Brain microvascular endothelial cell (primary cell): Measurements from ENCODE around the gene DLG2.

Experiments
- DNase-seq: peaks from one replicate; pipeline ENCODE4 v3.0.0-alpha.2; 2020
- H3K27ac ChIP-seq: fragments of 250-450 bp; sonication (Bioruptor Pico); 2 replicates; pipeline ENCODE4 v1.5.1; 2020; ENCODE audit warnings: mild to moderate bottlenecking, moderate library complexity
- H3K27me3 ChIP-seq: fragments of 250-450 bp; sonication (Bioruptor Pico); replicated peaks from 2 replicates; pipeline ENCODE4 v1.5.1; 2020; ENCODE audit warnings: mild to moderate bottlenecking
- H3K36me3 ChIP-seq: fragments of 250-450 bp; sonication (Bioruptor Pico); replicated peaks from 2 replicates; pipeline ENCODE4 v1.5.1; 2020; ENCODE audit warnings: mild to moderate bottlenecking
- H3K4me3 ChIP-seq: 2 replicates; pipeline ENCODE4 v1.5.1; 2011; ENCODE audit warnings: low read depth, mild to moderate bottlenecking, control low read depth, low read length, moderate library complexity
- in situ Hi-C: cut with HindIII; loops from 2 replicates; pipeline ENCODE4 v1.10.0; 2017; ENCODE audit warnings: low sequenced_read_pairs, low pct_ligation_motif_present
- TF ChIP-seq, protein P1 (sequence below): IDR thresholded peaks from 2 replicates; pipeline ENCODE4 v1.5.1; 2011; ENCODE audit warnings: low read depth, mild to moderate bottlenecking, moderate library complexity, low read length, control low read depth, inconsistent platforms; ENCODE audit errors: missing control alignments

The DLG2 gene

DNA sequence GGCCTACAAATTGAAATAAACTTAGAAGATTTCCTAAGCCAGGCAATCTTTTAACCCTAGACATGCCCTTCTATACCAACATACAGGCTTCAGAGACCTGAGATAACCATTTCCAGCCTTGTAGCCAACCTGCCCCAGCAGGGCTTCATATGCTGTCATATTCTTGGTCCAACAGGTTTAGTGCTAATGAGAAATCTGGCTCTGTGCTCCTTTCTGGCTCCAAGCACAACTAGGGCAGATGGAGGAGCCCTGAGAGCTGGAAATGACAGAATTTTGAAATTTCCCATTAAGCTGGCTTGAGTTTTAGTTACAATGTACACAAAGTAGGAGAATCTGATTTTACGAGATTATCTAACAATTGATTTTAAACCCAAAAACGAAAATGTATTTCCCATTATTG is 2018.0 kb downstream of the DLG2 start:
- H3K27ac ChIP-seq = no peak overlapping the region
- H3K4me3 ChIP-seq = no peak overlapping the region
- no peaks in the 10 kb centered on the region for H3K36me3 ChIP-seq
- TF ChIP-seq, protein P1, sequence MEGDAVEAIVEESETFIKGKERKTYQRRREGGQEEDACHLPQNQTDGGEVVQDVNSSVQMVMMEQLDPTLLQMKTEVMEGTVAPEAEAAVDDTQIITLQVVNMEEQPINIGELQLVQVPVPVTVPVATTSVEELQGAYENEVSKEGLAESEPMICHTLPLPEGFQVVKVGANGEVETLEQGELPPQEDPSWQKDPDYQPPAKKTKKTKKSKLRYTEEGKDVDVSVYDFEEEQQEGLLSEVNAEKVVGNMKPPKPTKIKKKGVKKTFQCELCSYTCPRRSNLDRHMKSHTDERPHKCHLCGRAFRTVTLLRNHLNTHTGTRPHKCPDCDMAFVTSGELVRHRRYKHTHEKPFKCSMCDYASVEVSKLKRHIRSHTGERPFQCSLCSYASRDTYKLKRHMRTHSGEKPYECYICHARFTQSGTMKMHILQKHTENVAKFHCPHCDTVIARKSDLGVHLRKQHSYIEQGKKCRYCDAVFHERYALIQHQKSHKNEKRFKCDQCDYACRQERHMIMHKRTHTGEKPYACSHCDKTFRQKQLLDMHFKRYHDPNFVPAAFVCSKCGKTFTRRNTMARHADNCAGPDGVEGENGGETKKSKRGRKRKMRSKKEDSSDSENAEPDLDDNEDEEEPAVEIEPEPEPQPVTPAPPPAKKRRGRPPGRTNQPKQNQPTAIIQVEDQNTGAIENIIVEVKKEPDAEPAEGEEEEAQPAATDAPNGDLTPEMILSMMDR = no peak
- DNase-seq = no peak
- no peaks in the 10 kb centered on the region for H3K27me3 ChIP-seq
- in situ Hi-C loops = no loop called here

DNA sequence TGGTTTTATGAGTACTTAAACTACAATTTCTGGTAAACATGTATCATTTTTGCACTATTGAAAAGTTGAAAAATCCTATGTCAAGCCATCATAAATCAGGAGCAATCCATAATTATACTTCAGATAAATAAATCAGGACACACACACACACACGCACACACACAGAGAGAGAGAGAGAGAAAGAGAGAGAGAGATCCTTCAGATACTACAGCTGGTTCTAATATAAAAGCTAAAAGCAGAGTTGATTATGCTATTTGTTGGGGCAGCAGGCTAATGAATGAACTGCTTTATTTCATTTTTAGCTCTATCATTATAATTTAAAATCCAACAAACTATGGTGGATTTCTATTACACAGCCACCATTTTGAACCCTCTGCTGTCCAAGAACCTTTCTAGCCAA is 2018.6 kb downstream of the DLG2 start:
- no peak for DNase-seq
- TF ChIP-seq, protein P1 = no peak
- in situ Hi-C loops = no loop called here
- Histone ChIP-seq H3K27me3 (no peaks in the 10 kb centered on the region), H3K4me3 (no peak overlapping the region), H3K27ac (no peak overlapping the region), H3K36me3 (no peaks in the 10 kb centered on the region)

DNA sequence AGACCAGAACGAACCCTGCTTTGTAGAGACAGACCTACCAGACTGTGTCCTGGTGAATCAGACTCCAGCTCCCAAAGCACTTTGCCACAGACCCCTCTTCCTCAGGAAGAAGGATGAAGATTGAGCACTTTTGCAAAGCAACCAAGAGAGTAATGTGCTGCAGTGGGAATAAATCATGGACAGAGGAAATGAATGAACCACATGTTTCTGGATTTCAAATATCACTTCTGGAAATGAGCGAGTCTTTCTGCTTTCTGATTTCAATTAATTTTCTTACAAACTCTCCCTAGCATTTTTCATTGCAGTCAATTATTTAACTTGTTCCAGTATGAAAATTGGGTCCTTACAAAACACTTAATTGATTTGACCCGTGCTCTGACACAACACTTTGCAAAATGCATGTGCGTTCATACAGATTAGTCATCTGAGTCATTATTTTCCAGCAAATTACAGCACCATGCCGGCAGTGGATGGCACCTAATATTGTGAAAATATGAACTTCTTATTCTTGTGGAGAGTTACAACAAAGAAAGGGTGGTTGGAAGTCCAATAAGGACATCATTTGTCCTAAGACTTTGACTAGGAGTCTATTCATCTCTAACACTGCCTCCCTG is 2025.1 kb downstream of the DLG2 start:
- H3K27me3 ChIP-seq = no peaks in the 10 kb centered on the region
- no peak overlapping the region for H3K4me3 ChIP-seq
- in situ Hi-C loops = no loop called here
- DNase-seq = no peak
- H3K27ac ChIP-seq = no peak overlapping the region
- TF ChIP-seq, protein P1 = no peak
- H3K36me3 ChIP-seq = no peaks in the 10 kb centered on the region

DNA sequence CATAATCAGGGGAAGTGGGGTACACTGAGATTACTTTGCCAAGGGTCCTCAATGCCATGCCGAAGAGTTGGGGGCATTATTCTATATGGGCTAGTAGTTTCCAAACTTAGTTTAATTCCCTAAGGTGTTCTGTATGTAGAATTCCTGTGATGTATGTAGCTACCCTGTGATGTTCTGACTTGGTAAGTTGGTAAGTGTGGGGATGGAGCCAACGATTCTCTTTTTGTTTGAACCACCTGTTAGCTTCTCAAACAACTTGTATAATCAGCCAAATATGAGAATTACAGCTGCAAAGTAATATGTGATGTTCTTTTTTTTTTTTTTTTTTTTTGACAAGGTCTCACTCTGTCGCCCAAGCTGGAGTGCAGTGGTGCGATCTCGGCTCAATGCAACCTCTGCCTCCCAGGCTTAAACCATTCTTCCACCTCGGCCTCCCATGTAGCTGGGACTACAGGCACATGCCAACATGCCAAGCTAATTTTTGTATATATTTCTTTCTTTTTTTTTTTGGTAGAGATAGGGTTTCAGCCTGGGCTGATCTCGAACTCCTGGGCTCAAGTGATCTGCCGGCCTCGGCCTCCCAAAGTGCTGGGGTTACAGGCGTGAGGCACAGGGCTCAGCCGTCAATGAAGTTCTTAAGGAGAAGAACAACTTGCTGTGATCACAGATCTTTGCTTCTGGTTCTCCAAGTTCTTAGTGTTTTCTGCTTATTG is 2025.8 kb downstream of the DLG2 start:
- Histone ChIP-seq H3K27me3 (no peaks in the 10 kb centered on the region), H3K4me3 (no peak overlapping the region), H3K36me3 (no peaks in the 10 kb centered on the region), H3K27ac (no peak overlapping the region)
- in situ Hi-C loops = no loop called here
- TF ChIP-seq, protein P1 = no peak
- DNase-seq = no peak

DNA sequence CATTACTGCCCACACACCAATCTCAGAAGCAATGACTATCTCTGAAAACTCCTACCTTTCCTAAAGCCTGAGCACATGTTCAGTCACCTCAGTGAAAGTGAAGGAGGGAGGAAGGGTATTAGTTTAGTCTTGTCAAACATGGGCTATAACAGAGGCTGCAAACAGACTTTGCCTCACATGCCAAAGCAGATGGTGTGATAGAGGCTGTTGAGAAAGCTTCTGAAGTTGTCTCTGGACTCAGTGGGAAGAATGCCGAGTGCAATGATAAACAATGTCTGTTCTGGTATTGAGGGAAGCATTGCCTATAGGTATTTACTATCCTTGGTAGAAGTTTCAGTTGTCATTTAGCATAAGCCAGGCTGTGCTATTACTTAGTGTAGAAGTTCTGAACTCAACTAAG is 2026.5 kb downstream of the DLG2 start:
- TF ChIP-seq, protein P1 = no peak
- in situ Hi-C loops = no loop called here
- no peak overlapping the region for H3K4me3 ChIP-seq
- no peaks in the 10 kb centered on the region for H3K36me3 ChIP-seq
- H3K27ac ChIP-seq = no peak overlapping the region
- DNase-seq = no peak
- no peaks in the 10 kb centered on the region for H3K27me3 ChIP-seq
